CMK (cell line): ENCODE measurements around the gene KRTAP10-1.
"Not testable (repeated sequence)": the region's sequence is repeated elsewhere in the genome, so short reads cannot be mapped to it uniquely, and the experiment has no call there.

Experiments
- DNase-seq: peaks from one replicate; pipeline ENCODE4 v3.0.0-alpha.2; 2010; ENCODE audit warnings: low read depth

The KRTAP10-1 gene, protein sequence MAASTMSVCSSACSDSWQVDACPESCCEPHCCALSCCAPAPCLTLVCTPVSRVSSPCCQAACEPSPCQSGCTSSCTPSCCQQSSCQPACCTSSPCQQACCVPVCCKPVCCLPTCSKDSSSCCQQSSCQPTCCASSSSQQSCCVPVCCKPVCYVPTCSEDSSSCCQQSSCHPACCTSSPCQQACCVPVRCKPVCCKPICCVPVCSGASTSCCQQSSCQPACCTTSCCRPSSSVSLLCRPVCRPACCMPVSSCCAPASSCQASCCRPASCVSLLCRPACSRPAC

DNA sequence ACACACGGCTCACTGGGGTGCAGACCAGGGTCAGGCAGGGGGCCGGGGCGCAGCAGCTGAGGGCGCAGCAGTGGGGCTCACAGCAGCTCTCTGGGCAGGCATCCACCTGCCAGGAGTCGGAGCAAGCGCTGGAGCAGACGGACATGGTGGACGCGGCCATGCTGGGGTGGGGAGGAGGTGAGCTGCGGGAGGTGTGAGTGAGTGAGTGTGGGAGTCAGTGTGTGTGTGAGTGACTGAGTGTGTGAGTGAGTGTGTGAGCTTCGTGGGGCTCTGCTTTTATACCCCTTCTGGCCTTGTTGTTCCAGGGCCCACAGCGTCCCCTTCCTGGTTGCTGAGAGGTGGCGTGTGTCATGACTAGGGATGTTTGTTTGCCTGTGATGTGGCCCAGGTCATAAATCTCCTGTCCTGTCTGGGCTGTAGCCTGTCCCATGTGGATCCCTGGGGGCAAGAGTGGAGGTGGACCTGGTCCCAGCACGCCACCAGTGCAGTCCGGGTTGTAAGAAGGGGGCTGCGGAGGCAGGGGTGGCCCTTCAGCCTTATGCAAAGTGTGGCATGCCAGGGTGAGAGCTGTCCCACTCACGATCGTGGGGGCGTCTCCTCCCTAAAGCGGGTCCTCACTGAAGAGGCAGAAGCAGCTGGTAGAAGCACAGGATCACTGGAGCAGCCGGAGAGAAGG is at the start of gene KRTAP10-1:
TSS of gene KRTAP10-1 (minus strand) at position 205 of the 676 bp plus-strand sequence. CDS start at position 160, 45 bp downstream.
- DNase-seq: no peak

DNA sequence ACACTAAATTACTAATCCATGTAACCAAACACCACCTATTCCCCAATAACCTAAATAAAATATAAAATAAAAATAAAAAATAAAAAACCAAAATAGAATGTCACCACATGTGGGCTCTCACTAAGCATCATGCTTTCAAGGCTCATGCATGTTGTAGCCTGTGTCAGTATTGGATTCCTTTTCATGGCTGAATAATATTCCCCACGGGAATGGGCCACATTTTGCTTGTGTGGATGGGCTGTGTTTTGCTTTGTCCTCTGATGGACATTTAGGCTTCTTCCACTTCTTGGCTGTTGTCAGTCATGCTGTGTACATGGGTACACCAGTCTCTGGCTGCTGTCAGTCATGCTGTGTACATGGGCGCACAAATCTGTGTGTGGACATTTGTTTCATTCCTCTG is 49.1 kb upstream of the KRTAP10-1 start:
- no peak for DNase-seq

DNA sequence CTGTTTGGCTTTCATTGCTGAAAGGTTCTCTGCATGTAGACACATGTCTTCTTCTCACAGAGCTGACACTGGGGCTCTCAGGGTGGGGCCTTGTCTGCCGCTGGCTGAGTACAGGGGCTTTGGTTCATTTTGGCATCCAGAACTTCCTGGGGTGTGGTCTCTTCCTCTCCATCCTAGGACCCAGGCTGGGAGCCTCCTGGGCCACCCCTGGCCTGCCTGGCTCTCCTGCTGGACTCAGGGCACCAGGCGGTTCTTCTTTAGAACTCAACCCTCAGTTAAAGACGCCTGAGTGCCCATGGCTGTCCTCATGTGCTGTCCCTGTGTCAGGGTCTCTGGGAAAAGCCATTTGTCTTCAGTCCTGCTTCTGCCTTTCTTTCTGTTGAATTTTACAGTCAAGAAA is 45.9 kb upstream of the KRTAP10-1 start:
- DNase-seq: no peak

DNA sequence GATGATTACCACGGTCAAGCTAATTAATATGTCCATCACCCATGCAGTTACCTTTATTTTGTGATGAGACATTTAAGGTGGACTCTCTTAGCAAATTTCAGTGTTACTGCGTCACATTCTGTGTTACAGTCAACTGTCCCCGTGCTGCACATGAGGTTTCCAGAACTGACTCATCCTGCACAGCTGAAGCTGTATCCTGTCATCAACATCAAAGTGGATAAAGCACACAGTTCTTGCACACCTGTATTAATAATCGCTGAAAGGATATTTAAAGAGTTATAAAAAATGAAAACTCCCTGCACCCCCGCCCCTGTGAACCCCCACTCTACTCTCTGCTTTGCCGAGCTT is 43.8 kb upstream of the KRTAP10-1 start:
- no peak for DNase-seq

DNA sequence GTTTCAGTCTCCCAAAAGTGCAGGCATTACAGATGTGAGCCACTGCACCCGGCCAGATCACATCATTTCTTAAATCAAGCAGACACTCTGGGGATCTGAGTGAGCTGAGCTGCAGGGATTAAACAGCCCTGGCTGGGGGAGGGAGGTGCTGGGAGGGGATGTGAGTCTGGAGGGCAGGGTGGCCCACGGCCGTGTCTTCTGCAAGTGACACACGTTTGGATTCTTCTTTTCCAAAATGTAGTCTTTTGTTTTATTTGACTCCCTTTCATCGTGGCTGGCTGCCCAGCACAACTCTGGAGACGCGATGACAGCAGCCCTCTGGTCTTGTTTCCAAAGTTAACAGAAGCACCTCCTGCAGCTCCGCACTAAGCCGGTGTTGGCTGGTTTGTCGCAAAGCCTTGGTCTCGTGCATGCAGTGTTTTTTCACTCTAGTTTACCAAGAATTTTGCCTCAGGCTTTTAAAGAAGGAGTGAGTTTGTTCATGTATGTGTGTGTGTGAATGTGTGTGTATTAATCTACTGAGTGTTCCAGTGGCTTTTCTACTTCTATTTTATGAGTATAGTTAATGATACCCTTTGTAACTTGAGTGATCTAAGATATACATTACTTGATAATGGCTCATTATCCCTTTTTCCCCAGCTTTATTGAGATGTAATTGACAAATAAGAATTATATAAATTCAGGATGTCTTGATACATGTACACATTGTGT is 43.2 kb upstream of the KRTAP10-1 start:
- DNase-seq: no peak

DNA sequence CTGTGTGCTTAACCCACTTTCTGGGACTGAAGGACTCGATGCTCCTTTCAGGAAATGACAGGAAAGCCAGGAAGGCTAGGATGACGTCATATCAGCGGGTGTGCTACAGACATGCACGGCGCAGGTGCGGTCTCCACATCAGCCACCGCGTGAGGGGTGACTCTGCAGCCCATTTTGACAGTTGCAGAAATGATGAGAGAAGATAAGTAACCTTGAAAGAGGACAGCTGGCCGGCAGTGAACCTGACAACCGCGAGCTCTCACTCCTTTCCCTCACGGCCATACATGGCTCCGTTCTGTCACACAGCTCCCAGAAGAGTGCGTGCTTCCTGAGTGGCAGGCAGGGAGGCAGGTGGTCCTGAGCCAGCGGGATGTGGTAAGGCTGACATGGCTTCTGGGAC is 42.1 kb upstream of the KRTAP10-1 start:
- DNase-seq: no peak

DNA sequence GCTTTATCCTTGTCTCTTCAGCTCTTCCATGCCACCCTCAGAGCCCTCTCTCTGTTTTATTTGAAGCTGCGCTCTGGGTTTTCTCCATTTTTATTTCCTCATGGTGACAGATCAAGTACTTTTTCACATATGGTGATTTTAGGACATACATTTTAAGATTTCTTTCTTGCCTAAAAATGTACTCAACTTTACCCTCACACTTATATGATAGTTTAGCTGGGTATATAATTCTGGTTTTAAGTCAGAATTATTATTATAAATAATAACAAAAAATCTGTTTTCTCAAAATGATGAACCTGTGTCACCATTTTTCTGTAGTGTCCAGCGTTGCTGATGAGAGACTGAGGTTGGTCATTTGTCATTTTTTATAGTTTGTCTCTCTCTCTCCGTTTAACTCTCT is 41.2 kb upstream of the KRTAP10-1 start:
- no peak for DNase-seq

DNA sequence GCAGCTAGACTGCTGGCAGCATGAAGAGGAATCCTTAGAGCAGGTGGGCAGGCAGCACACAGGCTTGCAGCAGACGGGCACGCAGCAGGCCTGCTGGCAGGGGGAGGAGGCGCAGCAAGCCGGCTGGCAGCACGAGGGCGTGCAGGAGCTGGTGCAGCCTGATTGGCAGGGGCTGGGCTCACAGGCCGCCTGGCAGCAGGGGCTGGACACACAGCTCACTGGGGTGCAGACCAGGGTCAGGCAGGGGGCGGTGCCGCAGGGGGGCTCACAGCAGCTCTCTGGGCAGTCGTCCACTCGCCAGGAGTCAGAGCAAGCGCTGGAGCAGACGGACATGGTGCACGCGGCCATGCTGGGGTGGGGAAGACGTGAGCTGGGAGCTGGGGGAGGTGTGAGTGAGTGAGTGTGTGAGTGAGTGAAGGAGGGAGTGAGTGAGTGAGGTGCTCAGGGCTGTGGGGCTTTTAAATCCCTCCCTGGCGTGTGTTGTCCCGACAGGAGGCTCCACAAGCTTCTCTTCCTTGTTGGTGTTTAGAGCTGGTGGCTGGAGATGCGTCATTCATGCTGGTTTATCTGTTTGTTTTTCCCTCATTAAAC is 40.3 kb upstream of the KRTAP10-1 start, which contains the start of gene KRTAP10-5:
TSS of gene KRTAP10-5 (minus strand) at position 374 of the 591 bp plus-strand sequence. CDS start at position 348, 26 bp downstream.
- not testable (repeated sequence) for DNase-seq

DNA sequence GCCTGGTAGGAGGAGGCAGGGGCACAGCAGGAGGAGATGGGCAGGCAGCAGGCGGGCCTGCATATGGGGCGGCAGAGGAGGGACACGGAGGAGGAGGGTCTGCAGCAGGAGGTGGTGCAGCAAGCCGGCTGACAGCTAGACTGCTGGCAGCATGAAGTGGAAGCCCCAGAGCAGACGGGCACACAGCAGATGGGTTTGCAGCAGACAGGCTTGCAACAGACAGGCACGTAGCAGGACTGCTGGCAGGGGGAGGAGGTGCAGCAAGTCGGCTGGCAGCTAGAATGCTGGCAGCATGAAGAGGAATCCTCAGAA is 39.8 kb upstream of the KRTAP10-1 start:
- no peak for DNase-seq

DNA sequence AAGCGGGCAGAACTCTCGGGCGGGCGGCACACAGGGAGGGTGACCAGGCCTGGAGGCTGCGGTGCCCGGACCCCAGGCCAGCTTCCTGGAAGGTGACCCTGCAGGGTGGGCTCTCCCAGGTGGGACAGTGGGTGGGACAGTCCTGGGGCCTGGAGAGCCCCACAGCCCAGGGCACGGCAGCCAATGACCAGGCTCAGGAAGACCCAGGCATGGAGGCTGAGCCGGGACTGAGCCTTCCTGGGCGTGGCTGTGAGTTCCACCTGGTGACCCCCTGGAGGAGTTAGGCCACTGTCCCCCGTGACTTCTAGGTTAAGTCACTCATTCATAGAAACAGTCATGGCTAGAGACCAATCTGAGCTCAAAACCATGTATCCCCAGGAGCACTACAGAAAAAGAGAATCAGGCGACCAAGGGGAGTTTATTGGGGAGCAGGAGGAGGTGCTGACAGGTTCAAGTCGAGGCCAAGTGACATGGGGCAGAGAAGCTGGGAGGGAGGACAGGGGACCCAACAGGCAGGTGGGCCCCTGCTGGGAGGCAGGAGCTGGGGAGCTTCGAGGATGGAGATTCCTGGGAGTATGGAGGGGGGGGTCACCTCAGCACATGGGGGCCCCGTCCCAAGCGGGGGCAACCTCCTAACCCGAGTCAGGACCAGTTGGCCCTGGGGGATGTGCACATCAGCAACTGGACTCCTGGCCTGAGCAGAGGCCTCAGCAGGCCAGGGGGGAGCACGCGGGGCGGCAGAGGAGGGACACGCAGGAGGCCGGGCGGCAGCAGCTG is 39.2 kb upstream of the KRTAP10-1 start:
- no peak for DNase-seq

DNA sequence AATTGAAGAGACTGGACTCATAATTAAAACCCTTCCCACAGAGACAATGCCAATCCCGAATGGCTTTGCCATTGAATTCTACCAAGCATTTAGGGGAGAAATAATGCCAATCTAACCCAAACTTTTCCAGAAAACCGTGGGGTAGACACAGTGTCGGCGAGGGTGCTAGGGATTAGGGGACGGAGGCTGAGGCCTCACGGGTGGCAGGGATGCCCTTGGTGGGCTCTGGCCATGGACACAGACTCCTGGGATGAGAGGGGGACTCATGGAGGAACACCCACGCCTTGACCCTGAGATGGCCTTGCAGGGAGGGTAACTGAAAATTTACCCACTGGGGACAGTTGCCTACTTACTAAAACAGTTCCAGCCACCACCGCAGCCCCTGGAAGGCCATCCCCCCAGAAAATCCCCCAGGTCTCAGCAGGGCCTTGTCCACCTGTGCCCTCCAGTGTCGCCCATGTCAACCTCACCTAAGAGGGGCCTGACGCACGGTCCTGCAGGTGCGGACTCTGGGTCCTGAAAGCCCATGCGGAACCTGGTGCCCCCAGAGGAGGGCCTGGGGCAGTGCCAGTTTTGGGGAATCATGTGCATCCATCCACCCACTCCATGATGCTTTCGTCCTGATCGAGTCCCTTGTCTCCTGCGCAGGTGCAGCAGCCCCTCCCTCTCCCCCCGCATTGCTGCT is 38.5 kb upstream of the KRTAP10-1 start:
- no peak for DNase-seq

DNA sequence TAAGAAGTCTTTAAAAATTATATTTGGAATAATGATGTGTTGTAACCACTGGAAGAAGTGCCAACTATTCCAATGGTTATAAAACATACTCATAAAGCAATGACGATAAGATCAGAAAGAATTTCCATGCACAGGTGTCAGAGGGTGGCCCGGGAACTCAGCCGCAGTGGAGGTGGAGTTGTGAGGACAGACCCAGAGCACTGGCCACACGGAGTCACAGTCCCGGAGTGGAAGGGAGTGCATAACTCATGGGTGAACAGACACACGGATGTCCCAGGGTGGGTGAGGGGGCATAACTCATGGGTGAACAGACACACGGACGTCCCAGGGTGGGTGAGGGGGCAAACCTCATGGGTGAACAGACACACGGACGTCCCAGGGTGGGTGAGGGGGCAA is 36.0 kb upstream of the KRTAP10-1 start:
- DNase-seq: no peak

DNA sequence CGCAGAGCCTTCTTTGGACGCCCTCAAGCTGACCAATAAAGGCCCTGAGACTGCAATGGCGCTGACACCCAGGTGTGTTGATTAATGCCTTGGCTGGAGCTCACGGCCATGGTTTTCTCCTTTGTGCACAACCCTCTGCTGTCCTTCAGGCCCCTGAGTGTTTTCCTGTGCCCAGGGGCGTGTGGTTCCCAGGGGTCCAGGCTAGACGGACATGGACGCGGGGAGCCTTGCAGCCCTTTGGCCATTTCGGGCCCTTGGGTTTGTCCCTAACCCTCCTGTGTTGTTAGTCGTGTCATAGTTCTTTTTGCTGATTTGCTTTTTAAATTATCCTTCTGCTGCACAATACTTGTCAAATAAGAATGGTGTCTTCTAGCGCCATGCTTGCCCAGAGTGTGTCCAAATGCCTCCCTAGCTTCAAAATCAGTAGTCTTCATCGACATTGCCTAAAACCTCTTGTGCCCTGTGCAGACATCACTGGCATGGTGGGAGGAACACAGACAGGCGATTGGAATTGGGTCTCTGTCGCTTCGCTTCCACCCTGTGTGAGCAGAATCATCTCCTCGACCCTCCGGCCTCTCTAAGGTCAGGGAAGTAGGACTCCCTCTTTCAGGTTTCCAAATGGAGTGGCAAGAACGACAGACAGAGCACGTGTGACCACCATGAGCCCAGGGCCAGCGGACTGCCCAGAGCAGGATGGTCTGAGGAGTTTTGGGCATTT is 35.5 kb upstream of the KRTAP10-1 start:
- no peak for DNase-seq

DNA sequence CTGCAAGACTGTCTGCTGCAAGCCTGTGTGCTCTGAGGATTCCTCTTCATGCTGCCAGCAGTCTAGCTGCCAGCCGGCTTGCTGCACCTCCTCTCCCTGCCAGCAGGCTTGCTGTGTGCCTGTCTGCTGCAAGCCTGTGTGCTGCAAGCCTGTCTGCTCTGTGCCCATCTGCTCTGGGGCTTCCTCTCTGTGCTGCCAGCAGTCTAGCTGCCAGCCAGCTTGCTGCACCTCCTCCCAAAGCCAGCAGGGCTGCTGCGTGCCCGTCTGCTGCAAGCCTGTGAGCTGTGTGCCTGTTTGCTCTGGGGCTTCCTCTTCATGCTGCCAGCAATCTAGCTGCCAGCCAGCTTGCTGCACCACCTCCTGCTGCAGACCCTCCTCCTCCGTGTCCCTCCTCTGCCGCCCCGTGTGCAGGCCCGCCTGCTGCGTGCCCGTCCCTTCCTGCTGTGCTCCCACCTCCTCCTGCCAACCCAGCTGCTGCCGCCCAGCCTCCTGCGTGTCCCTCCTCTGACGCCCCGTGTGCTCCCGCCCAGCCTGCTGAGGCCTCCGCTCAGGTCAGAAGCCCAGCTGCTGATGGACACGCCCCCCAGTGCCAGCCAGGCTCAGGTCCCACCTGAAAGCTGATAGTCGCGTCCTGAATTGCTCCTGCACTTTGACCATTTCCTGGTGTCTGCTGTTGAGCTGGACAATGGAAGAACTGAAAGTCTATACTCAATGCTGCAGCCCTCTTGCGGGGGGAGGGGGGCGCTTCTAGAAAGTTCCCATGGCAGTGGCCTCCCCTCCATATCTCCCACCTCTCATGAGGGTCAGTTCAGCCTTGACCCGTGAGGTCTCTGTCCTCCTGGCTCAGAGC is 34.7 kb upstream of the KRTAP10-1 start:
- DNase-seq: no peak

DNA sequence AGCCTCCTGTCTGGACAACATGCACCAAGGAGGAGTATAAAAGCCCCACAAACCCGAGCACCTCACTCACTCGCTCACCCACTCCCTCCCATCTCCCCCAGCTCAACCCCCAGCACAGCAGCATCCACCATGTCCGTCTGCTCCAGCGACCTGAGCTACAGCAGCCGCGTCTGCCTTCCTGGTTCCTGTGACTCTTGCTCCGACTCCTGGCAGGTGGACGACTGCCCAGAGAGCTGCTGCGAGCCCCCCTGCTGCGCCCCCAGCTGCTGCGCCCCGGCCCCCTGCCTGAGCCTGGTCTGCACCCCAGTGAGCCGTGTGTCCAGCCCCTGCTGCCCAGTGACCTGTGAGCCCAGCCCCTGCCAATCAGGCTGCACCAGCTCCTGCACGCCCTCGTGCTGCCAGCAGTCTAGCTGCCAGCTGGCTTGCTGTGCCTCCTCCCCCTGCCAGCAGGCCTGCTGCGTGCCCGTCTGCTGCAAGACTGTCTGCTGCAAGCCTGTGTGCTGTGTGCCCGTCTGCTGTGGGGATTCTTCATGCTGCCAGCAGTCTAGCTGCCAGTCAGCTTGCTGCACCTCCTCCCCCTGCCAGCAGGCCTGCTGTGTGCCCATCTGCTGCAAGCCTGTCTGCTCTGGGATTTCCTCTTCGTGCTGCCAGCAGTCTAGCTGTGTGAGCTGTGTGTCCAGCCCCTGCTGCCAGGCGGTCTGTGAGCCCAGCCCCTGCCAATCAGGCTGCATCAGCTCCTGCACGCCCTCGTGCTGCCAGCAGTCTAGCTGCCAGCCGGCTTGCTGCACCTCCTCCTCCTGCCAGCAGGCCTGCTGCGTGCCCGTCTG is 33.8 kb upstream of the KRTAP10-1 start, which contains the start of gene KRTAP10-4:
TSS of gene KRTAP10-4 (plus strand) at position 100 of the 827 bp plus-strand sequence. CDS start at position 130, 30 bp downstream.
- DNase-seq: not testable (repeated sequence)

DNA sequence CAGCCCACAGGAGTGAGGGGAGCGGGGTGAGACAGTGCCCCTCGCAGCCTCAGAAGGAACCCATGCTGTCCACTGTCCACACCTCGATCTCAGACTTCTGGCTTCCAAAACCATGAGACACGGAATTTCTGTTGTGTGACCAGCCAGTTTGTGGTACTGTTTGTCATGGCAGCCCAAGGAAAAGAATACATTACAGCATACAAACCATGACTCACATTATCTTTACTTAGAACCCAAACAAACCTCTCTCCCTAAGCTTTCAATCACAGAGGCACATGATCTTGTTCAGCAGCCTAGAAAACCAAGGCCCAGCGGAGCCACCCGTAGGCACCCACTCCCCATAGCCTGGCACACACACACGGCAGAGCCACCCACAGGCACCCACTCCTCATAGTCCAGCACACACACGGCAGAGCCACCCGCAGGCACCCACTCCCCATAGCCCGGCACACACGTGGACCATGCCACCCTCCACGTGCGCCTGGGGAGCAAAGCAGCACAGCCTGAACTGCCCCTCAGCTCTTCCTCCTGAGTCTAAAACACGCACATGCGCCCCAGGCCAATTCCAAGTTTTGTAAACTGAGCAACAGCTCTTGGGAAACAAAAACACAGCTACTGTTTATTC is 33.1 kb upstream of the KRTAP10-1 start:
- no peak for DNase-seq

DNA sequence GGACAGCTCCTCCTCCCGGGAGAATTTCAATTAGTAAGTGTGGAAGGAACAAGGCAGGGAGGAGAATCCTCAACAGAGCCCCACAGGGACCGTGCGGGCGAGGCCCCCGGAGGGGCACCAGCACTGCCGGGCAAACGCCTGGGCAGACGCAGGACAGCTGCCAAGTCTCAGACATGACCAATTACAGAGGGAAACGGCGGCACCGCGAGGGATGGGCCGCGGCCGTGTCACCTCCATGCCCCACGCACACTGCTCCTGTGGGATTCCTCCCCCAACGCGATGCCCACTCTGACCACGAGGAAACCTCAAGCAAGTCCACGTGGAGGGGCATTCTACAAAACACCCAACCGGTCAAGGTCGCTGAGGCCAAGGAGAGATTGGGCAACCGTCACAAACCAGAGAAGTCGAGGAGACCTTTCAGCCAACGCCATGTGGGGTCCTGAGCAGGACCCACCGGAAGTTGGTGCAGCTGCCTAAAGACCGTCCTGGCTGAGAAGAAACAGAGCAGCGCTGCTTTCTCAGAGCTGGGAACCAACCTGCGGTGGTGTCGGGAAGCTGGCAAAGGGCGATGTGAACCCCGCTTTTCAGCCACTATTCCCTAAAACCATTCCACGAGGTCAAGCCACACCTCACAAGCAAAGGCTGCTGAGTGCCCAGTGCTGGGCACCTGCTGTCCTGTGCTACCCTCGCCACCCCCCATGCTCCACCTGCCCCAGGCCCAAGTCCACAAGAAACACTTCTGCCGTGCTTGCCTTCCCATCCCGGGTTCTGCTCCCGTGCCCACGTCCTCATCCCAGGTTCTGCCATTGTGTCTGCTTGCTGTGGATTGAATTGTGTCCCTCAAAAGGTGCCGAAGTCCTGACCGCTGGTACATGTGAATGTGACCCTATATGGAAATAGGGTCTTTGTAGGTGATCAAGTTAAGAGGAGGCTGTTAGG is 32.1 kb upstream of the KRTAP10-1 start:
- DNase-seq: no peak
